NCI-H1694 treated with DMSO at 0.1 percent for 48 hours (cell line): ENCODE results near the gene RAMAC.
"Not testable (repeated sequence)": the region's sequence is repeated elsewhere in the genome, so short reads cannot be mapped to it uniquely, and the experiment has no call there.

Experiments used
- DNase-seq: peaks from one replicate; lab custom pipeline; 2025; lab: John Stamatoyannopoulos, UW

The RAMAC gene

DNA sequence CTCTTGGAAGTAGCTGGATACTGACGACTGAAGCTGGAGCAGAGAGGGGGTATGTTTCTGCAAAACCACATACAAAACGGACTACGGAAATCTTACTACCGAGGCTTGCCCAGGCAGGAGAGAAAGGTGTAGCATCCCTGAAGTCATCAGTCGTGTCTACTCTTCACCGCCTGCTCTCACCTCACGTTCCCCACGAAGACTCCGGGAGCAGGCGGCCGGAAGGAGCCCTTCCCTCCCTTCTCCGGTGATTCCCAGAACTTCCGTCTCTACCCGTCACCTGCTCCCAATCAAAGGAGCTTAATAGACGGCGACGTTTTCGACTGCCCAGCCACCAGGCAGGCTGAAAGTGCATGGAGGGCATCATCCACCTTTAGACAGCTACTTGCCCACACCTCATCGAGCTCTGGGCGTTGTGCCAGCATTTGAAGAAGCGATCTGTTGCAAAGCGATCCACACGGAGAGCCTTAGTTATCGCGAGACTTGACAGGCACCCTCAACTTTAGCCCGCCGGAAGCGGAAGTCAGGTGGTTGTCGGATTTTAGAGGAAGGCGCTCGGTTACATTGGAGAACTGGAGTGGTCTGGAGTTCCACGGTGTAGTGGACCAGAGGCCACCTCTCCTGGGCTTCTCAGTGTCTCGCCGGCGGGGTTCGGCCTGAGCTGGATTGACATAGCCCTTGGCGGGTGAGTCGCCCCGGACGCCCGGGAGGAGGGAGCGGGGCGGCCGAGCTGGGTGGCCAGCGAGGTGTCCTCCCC, at the start of gene RAMAC:
Gene RAMAC, plus strand, starts transcription at position 523 of the 754 bp plus-strand sequence. CDS start 2,809 bp downstream, outside the sequence.
- DNase-seq = peak; percentile 91

DNA sequence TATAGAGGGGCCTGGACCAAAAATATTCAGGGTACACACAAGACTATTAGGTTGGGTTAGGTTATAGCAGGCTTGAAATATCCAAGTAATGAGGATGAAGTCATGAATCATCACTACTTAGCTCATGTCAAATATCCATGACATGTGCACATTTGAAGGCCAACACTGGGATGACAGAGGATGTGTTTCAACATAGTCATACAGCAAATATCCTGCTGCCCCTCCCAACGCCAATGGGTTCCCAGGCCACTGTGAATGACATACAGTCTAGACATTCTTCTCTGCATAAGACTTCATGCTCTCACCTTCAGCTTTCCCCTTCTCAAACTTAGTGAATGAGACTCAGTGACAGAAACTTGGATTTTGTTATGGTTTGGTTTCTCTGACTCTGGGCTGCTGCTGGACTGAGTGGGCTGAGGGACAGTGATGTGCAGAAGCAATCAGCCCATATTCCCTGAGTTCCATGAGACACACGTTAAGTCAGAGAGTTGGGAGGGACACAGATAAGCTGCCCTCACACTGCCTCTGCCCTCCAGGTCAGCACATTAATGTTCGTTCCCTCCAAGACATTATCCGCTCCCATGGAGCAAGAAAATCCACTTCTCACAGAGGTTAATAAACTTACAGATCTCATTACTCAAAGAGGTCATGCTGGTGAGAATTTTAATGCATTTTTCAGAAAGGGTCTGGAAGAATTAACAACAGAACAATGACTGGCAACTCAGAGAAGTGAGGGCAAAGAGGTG, 48.9 kb upstream of the RAMAC start:
- no peak for DNase-seq

DNA sequence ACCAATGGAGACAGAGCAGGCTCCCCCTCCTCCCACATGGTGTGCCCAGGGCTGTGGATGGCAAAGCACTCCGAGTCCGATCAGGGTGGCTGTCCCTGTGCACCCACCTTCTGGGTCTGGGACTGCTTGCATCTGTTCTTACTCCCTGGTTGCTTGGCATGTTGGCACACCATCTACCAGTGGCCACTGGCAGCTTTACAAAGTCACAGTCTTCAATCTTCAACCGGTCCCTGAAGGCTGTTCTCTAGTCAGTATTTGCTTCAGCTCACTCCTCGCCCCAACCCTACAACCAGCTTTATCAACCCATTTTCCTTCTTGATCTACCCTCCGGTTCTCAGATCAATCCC, 48.3 kb upstream of the RAMAC start:
- no peak for DNase-seq

DNA sequence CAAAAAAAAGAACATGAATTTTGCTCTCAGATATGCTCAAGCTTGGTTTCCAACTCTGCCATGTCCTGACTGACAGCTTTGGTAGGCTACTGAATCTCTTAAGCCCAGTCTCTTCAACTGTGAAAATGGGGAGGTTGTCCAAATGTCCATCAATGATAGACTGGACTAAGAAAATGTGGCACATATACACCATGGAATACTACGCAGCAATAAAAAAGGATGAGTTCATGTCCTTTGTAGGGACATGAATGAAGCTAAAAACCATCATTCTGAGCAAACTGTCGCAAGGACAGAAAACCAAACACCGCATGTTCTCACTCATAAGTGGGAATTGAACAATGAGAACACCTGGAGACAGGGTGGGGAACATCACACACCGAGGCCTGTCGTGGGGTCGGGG, 46.3 kb upstream of the RAMAC start:
- DNase-seq = not testable (repeated sequence)

DNA sequence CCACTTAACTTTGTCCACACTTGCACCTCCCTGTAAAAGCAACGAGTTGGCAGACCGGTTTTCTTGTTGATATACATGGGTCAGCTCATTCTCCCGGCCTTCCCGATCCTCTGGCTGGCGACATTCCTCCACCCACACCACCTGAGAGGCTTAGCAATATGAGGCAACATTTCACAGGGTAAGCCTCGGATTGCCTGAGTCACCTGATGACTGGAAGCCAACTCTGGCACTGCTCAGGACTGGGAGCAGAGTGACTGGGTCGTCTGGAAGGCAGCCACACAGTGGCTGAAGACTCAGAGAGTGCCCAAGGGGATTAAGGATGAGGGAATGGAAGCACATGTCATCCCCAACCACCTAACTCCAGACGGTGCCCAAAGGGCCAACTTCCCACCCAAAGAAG, 43.3 kb upstream of the RAMAC start:
- DNase-seq = no peak

DNA sequence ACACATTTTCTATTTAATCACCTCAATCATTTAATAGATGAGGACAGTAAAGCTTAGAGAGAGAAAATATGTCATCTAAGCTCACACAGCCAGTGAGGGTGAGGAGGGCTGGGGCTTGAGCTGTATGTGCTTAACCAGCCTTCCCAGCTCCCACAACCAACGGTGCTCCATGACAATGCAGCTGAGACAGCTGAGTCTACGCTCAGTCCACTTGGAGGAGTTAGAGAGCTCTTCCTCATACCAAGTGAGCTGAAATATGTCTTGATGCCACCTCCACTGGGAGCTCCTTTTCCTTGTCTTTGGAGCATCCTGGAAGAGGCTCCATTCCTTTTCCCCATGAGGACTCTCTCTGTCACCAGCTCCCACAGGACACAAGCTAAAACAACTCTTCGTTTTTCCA, 42.8 kb upstream of the RAMAC start:
- DNase-seq = no peak

DNA sequence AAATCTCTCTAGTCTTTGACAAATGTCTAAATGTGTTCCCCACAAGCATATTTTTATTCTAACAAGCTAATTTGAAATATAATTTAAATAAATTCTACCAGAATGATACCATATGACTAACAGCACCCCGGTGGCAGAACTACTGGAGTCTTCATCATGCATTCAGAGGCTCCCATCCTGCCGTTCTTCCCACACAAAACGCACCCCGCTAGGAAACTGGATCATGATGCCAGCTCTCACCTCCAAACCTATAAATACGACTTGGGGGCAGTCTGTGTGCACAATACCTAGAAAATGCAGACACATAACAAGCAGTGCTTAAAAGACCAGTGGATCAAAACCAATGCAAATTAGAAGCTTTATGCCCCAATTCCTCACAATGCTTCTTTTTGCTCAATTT, 42.0 kb upstream of the RAMAC start:
- no peak for DNase-seq

DNA sequence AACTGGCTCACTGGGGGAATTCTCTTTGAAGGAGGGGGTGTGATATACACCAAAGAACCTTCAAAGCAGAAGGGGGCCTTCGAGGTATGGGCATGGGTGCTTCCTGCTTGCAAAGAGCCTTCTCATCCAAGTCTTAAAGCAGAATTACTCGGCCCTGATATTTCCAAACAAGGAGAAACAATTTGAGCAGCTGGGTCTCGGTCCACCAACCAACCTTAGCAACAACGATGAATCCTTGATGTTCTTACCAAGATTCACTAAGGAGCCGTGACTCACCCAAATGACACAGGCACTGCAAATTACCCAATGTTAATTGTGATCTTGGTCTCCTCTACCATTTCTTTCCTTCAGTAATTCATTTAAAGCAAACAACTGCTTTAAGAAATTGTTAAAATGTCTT, 41.2 kb upstream of the RAMAC start:
- DNase-seq = no peak

DNA sequence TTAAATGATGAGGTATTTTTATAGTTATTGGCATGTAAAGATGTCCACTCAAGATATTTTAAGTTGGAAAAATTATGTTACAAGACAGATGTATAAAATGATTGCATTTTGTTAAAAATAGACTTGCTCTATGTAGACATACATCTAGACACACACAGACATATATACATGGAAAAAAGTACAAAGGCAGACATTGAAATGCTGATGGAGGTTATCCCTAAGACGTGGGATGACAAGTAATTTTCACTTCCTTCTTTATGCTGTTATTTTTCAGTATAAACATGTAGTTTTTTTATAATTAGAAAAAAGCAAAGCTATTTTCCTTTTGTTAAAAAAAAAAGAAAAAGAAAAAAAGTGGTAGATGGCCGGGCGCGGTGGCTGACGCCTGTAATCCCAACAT, 40.7 kb upstream of the RAMAC start:
- DNase-seq = no peak

DNA sequence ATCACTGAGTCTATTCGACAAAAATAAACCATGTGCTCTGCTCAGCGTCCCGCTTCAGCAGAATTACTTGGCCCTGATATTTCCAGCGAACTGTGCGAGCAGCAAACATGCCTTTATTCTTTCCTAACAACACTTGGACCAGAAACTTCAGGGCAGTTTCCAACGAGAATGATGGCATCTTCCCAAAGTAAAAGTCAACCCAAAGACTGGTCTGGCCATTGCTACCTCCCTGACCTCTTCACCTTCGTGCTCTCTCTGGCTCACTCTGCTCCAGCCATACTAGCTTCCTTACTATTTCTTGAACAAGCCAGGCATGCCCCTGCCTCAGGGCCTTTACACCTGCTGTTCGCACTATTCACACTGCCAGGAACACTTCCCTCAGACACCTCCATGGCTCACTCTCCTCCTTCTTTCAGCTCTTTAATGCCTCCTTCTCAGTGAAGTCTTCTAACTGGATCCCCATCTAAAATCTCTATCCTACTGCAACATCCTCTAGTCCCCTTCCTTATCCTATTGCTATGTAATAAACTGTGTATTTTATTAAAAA, 39.8 kb upstream of the RAMAC start:
- no peak for DNase-seq

DNA sequence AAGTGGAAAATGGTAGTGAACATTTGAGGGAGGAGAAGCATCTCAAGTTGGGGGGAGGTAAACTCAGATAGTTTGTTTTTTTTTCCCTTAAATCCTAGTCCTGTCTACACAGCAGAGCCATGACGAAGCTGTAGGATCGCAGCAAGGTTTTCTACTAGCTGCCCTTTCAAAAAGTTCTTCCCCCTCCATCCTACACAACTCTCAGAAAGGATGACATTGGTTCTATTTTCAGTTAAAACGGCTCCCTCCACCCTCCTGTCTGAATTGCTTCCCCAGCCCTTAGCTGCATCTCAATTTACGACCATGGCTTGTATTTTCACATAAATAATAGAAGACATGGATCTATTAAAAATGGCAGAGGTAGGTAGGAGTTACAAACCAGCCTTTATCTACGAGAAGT, 35.7 kb upstream of the RAMAC start:
- no peak for DNase-seq

DNA sequence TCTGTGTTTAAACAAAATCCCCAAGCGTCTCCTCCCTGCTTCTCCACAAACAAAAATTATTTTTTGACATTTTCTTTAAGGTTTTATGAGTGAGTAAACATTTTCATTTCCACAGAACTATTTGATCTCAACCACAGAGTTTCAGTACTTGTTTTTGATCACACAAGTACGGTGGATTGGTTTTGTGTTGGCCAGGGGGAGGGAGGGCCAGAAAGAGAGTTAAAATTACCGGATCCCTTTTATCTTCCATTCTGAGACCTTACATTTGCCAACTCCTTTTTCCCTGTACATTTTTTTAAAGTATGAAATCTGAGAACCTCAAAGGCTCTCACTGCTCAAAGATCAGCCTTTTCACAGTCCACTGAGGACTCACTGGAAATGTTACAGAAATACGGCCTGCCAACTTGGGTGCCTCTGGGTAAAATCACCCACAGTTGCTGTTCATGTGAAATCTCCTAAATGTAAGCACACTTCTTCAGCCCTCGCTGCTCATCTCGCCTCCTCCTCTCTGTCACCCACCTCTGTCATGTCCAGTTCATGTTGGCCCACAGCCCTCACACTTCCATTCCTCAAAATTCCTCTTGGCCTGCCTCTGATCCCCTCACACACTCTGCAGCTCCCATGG, 35.2 kb upstream of the RAMAC start:
- no peak for DNase-seq

DNA sequence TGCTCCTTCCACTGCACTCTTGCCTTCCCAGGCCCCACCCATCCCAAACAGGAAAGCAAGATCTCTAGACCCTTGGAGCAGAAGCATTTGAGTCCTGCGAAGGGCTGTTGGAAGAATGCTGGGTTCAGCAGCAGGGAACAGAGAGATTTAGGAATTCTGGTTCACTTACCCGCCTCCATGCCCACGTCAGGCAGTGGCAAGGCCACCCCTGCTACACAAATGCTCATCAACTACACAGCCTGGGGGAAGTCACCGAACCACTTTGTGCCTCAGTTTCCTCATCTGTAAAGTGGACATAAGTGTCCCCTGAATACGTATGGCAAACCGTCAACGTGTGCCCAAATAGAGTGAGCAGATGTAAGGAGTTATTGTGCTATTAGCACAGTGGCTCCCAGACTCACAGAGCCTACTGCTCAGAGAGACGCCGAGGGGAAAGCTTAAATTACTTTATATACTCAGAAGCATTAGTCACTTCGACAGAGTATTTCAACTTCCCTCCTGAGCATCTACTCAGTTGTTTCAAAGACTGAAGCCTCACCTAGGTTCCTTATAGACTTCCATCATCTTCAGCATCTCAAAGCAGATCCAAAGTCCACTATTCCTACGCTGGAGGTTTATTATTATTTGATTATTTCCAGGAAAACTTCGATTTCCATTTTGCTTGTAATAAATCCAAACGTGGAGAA, 34.4 kb upstream of the RAMAC start:
- peak; percentile 20 for DNase-seq

DNA sequence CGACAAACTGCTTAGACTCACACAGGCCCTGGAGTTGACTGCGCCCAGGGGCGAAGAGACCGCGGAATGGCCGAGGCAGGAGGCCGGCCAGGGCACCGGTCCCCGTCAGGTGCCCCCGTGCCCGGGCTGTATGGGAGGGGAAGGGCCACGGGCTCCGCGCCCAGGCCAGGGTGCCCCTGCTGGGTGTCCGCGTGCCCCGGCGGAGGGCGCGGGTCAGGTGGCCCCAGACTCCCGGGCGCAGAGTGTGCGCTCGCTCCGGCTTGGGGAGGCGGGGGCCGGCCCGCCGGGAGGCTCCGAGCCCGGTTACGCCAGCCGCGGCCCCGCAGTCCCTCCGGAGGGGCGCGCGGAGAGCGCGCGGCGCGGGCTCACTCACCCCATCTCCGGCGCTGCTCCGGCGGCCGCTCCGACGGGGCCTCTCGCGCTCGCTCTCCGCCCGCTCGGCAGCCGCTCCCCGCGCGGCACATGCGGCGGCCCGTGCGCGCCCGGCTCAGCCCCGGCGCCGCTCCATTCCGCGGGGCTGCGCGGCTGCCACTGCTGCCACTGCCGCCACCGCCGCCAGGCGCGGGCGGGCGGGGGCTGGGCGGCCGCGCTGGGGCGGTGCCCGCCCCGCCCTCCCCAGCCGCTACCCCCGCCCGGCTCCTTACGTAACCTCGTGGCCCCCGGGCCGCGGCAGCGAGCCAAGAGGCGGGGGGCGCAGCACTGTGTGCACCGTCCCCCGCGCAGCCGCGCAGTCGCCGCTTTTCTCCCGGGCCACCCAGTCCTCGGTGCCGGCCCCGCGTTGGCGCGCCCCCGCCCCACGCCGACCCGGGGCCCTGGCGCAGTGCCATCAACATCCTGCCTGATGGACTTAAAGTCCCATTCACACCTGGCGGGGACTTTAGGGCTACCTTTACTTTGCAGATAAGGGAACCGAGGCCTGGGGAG, 33.6 kb upstream of the RAMAC start, which contains the start of gene HOMER2:
Gene HOMER2, minus strand, starts transcription at position 563 of the 924 bp plus-strand sequence. Its CDS starts 185 bp downstream, at position 378.
- no peak for DNase-seq

DNA sequence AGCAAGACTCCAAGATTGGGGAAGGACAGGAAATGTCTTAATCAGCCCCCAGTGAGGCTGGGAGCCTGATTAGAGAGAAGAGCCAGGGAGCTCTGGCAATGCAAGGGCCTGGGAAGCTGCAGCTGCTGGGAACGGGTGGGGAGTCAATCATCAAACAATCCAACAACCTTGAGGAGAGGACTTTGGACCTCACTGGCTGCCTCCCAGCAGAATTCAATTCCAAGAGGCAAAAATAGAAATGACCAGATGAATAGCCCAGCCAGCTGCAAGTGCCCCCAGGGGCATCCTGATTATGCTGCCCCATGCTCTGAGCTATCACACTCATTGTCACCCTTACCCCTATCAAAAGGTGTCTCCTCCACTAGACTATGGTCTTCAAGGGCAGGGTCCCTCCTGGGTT, 27.4 kb upstream of the RAMAC start:
- no peak for DNase-seq

DNA sequence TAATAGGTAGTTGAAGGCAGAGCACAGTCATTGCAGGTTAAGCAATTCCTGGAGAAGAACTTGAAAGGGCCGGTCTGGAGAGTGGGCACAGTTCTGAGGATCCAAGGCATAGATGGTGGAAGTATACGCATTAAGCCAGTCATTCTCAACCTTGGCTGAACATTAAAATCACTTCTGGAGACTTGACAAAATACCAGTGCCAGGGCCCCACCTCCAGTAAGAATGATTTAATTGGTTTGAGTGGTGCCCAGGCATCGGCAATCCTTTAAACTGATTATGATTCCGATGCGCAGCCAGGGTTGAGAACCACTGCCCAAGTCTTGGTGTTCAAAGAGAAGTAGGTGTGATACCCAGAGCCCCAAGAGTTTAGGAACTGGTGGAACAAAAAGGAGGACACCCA, 26.6 kb upstream of the RAMAC start:
- no peak for DNase-seq

DNA sequence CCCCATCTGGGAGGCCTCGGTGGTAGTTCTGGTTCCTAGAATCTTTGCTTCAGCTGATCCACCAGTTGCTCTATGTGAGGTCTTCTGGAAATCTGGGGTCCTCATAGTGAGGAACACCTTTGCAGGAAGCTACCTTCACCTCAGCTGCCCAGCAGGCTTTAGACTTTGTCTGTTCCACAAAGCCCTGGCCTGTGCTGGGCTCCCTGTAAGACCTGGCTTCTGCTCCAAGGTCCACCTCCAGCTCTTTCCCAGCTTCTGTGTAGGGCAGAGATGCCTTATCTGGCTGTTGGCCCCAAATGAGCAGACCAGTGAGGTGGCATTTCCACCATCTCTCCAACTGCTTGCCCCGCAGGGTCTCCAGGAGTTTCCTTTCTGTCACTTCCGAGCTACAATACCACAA, 25.2 kb upstream of the RAMAC start:
- no peak for DNase-seq

DNA sequence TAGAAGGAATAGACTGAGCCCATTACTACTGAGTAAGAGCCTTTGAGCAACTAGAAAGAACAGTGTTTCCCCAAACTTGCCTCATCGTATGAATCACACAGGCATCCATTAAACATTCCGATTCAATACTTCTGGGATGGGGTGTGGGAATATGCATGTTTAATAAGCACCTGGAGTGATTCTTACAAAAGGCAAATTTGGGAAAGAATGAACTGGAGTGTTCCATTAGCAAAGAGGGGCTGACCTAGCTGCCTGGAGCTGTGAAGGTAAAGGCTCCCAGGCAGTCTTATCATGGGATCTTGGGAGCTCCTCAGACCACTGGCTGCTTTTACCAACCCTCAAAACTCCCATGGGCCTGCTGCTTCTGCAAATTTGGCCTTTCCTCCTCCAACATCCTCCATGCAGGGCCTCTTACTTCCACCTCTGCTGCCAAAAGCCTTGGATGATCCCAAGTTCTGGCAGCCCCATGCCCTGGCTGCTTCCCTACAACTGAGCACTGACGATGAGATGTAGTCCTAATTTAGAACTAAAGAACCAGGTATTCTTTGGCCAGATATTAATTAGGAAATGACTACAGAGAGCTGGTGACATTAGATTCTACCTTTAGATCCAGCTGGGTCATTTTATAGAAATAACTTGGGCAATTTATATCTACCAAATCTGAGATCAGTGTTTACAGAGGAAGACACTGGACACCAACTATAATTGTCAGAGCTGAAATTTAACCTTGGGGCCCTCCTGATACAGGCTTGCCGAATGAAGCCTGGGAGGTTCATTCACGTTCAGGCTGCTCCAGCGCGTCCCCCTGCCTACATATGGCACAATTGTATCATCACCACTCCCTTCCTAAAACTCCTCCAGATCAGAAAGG, 22.3 kb upstream of the RAMAC start:
- no peak for DNase-seq

DNA sequence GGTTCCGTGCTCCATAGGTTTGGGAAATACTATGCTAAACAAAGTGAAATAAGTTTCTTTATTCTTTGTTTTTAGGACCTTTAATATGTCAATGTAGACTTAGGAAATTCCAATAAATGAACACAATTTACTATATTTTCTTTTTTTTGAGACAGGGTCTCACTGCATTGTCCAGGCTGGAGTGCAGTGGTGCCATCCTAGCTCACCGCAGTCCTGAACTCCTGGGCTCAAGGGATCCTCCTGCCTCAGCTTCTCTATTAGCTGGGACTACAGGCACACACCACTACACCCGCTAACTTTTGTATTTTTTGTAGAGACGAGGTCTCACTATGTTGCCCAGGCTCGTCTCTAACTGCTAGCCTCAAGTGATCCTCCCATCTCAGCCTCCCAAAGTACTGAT, 21.1 kb upstream of the RAMAC start:
- no peak for DNase-seq

DNA sequence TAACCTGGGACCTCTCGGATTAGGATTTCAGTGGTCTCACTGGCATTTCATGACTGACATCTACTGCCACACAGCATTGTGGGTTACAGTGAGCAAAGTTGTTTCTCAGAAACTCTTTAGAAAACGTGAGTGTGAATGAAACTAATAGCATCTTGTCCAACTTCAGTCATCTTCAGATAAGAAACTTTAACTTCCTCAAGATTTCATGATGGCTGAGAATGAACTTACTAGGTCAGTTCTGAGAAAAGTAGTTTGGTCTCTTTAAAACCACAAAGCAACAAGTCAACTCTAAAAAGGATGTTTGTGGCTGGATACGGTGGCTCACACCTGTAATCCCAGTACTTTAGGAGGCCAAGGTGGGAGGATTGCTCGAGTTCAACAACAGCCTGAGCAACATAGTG, 19.3 kb upstream of the RAMAC start:
- DNase-seq = no peak
